Breast epithelium (tissue), 3 donors: Measurements from ENCODE around the gene GORASP1.

ENCODE experiments used
- CTCF ChIP-seq, 3 donors: fragments of 450-650 bp; IDR thresholded peaks; one replicate each; pipeline ENCODE4 v1.5.1; 2016 to 2017; ENCODE audit warnings: antibody characterized with exemption in 3 of 3, mild to moderate bottlenecking in 3 of 3, moderate library complexity in 3 of 3
- POLR2A ChIP-seq: fragments of 450-650 bp; IDR thresholded peaks from one replicate; pipeline ENCODE4 v1.6.1; 2016; ENCODE audit warnings: antibody characterized with exemption, mild to moderate bottlenecking, moderate library complexity
- POLR2AphosphoS5 ChIP-seq, 3 donors: sonication (generic); formaldehyde crosslinking; IDR thresholded peaks; one replicate each; pipeline ENCODE4 v1.6.1; 2017; ENCODE audit warnings: antibody characterized with exemption in 3 of 3

- no peak for TF ChIP-seq CTCF (IDR thresholded peaks at IDR 0.05)
- no peak for TF ChIP-seq POLR2A
- no peak for TF ChIP-seq POLR2AphosphoS5 (IDR thresholded peaks at IDR 0.05)
Observed at GRCh38 chr3:39103791-39104552, 3.5 kb downstream of the GORASP1 start.
